Measurements from ENCODE around the gene VPS8. TPM values are rescaled to one million over a fixed set of nuclear protein-coding genes. Genes with fewer than 3 reads are reported as not detected.

VPS8 gene
- total RNA-seq, 3 donors from 2014 or later (not counting 1 experiment from before 2014, with no cell fraction given): 89.3 to 127 (median 115) TPM

- WGBS (ENCODE audit: insufficient coverage): 97% methylated on average over 14 of the region's 14 CpGs
- no peak for TF ChIP-seq CTCF (IDR thresholded peaks at IDR 0.05)
- Mint-ChIP-seq H3K4me1 (peaks cover 0 to 4% of the 10 kb centered on the region in 2 donors), H3K27me3 (ENCODE audit: low read depth in 2 of 2) (no peaks in the 10 kb centered on the region), H3K9me3 (no peaks in the 10 kb centered on the region), H3K36me3 (peaks cover 35% of the 10 kb centered on the region), H3K27ac (no peak overlapping the region), H3K4me3 (no peak overlapping the region)
- peaks cover 27% of the 10 kb centered on the region for H3K36me3 ChIP-seq (ENCODE audit: control insufficient read depth, insufficient read depth, low read length)
- ATAC-seq: no peak
- H3K27ac ChIP-seq (ENCODE audit: low read length): no peak overlapping the region
- intact Hi-C loops (cut with micrococcal nuclease): no loop called here
- no peaks in the 10 kb centered on the region for H3K4me1 ChIP-seq (ENCODE audit: control insufficient read depth, insufficient read depth, low read length)
- no peak for DNase-seq
- no peaks in the 10 kb centered on the region for H3K9me3 ChIP-seq (ENCODE audit: control insufficient read depth, insufficient read depth, low read length)
- H3K27me3 ChIP-seq (ENCODE audit: control insufficient read depth, insufficient read depth, low read length): no peaks in the 10 kb centered on the region
- H3K4me3 ChIP-seq (ENCODE audit: low read length): no peak overlapping the region
Measured at GRCh38 chr3:184907681-184908649, 96.0 kb downstream of the VPS8 start.

- Mint-ChIP-seq H3K36me3 (peaks cover 32% of the 10 kb centered on the region), H3K27ac (no peak overlapping the region), H3K9me3 (no peaks in the 10 kb centered on the region), H3K4me3 (no peak overlapping the region), H3K27me3 (ENCODE audit: low read depth in 2 of 2) (no peaks in the 10 kb centered on the region), H3K4me1 (peaks cover 0 to 4% of the 10 kb centered on the region in 2 donors)
- Histone ChIP-seq H3K9me3 (ENCODE audit: control insufficient read depth, insufficient read depth, low read length) (no peaks in the 10 kb centered on the region), H3K4me3 (ENCODE audit: low read length) (no peak overlapping the region), H3K27me3 (ENCODE audit: control insufficient read depth, insufficient read depth, low read length) (no peaks in the 10 kb centered on the region), H3K27ac (ENCODE audit: low read length) (no peak overlapping the region), H3K36me3 (ENCODE audit: control insufficient read depth, insufficient read depth, low read length) (peaks cover 25% of the 10 kb centered on the region), H3K4me1 (ENCODE audit: control insufficient read depth, insufficient read depth, low read length) (no peaks in the 10 kb centered on the region)
- DNase-seq: no peak
- ATAC-seq: no peak
- 92% methylated on average over 3 of the region's 4 CpGs for WGBS (ENCODE audit: insufficient coverage)
- TF ChIP-seq CTCF (IDR thresholded peaks at IDR 0.05): no peak
- intact Hi-C loops (cut with micrococcal nuclease): no loop called here
Measured at GRCh38 chr3:184908859-184909258, 96.9 kb downstream of the VPS8 start.

- no peak for ATAC-seq
- no peak for DNase-seq
- Histone ChIP-seq H3K27me3 (ENCODE audit: control insufficient read depth, insufficient read depth, low read length) (no peaks in the 10 kb centered on the region), H3K4me3 (ENCODE audit: low read length) (no peak overlapping the region), H3K27ac (ENCODE audit: low read length) (no peak overlapping the region), H3K9me3 (ENCODE audit: control insufficient read depth, insufficient read depth, low read length) (no peaks in the 10 kb centered on the region), H3K36me3 (ENCODE audit: control insufficient read depth, insufficient read depth, low read length) (peaks cover 30% of the 10 kb centered on the region), H3K4me1 (ENCODE audit: control insufficient read depth, insufficient read depth, low read length) (no peaks in the 10 kb centered on the region)
- TF ChIP-seq CTCF (IDR thresholded peaks at IDR 0.05): no peak
- Mint-ChIP-seq H3K4me3 (no peak overlapping the region), H3K27me3 (ENCODE audit: low read depth in 2 of 2) (no peaks in the 10 kb centered on the region), H3K27ac (no peak overlapping the region), H3K9me3 (no peaks in the 10 kb centered on the region), H3K4me1 (peaks cover 0 to 4% of the 10 kb centered on the region in 2 donors), H3K36me3 (peaks cover 23% of the 10 kb centered on the region)
- 98% methylated on average over 5 of the region's 6 CpGs for WGBS (ENCODE audit: insufficient coverage)
- intact Hi-C loops (cut with micrococcal nuclease): no loop called here
Measured at GRCh38 chr3:184910664-184911063, 98.7 kb downstream of the VPS8 start.

Data from natural killer cell (primary cell).